GM19438 (cell line): ENCODE results near the gene SUGP1.

Experiments used
- ATAC-seq: cut with Tn5 transposase; IDR thresholded peaks from one replicate; pipeline ENCODE4 v1.9.1; 2021; ENCODE audit warnings: low read depth; ENCODE audit not compliant: unreplicated experiment

Gene SUGP1

DNA sequence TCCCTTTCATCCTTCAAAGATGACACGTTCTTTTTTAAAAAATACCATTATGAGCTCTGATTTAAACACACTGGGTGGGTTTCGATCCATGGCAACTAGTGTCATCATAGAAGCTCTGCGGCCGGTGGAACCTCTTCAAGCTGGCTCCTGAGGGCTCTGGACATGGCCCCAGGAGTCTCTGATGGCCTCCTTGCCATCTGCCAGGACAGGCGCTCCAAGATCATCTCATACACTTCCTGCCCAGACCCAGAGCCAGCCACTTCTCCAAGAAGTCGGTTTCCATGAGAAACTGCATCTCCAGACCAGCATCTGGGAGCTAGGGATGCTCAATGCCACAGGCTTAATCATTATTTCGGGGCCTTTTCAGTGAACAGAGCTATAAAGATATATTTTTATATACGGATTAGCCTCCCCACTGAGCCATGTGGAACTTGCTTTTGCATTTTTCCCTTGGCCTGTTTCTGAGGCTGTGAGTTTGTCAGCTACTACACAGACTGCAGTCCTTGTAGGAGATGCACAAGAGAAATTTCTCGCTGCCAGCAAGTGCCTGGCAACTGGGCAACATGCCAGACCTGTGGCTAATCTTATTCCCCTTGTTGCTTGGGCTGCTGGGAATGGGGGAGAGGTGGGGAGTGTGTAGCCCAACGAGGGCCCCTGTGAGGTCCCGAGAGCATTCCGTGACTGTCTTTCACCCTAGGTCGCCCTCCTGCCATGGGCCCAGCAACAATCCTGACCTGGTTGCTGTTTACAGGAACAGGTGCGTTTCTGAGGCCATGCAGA lies 15.9 kb downstream of the SUGP1 start:
- ATAC-seq = no peak

DNA sequence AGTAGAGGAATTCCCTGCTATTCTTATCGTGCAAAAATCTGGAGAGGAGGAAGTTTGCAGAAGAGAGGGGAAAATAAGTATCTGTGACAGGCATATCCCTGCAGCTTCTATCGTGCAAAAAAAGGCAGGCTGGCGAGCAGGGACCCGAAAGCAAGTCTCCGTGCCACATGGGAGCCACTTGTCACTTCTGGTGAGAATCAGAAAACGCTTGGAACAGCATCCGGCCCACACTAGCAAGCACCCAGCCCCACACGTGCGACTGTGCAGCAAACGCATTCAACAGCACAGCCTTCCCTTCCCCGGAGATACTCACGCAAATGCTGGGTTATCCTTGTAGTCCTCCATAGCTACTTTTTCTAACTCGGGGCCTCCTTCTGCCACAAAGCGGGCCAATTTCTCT lies 16.9 kb downstream of the SUGP1 start:
- no peak for ATAC-seq

DNA sequence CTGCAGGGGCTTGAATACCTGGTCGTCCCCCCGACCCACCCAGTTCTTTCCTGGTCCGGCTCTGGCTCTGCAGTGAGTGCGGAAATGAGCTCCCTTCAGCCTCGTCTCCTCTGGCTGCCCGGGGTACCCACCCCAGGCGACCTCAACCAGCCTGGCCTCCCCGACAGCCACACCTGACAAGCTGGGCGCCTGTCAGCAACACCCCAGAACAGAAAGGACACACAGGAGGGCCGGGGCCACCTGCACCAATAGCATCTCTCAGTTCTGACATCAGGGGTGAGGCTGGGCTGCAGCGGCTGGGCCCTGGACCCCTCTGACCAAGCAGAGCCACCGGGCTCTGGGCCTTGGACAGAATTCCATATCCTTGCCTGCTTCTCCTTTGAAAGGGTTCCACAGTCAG lies 19.7 kb downstream of the SUGP1 start:
- ATAC-seq = no peak

DNA sequence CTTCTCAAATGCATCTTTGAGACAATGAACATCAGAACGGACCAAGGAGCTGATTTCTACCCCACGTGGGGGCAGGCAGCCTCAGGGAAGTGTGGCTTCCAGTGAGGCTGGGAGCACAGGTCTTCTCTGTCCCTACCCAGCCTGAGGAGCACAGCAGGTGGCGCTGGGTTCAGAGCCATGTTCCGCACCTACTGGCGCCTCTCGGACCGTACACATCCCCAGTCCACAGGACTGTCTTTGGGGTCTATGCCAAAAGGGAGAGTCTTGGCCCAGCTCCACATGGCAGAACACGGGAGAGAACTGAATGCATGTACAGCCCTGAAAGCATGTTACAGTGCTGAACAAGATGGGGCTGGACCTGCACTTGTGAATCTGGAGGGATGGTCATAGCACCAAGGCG lies 22.6 kb downstream of the SUGP1 start:
- no peak for ATAC-seq

DNA sequence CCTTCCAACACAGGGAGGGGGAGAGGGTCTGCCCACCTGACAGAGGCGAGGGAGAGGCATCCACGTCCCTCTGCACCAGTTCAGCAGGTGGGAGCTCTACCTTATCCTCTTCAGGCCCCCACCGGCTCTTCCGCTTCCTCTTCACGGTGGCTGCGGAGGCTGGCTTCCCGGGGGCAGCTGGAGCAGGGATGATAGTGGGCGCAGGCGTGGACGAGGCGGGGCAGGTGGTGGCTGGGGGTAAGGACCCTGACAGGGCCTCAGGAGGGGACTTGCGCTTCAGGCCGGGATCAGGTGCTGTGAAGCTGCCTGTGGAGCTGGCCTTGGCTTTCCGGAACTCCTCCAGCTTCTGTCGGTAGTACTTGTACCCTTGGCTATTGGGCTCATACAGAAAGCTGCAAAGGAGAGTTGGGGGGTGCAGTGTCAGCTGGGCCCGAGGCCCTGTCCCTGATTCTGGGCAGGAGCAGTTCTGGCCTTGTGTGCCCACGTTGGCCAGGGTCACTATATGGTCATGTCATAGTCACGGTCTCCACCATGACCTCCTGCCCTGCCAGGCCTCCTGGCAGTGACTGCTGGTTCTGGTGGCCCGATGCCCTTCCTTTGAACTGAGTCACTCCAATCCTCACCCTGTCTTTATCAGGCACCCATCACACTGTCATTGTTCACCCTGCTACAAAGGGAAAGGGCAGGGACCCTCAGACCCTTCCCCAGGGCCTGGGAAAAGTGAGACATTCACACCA lies 23.2 kb downstream of the SUGP1 start:
- ATAC-seq = no peak

DNA sequence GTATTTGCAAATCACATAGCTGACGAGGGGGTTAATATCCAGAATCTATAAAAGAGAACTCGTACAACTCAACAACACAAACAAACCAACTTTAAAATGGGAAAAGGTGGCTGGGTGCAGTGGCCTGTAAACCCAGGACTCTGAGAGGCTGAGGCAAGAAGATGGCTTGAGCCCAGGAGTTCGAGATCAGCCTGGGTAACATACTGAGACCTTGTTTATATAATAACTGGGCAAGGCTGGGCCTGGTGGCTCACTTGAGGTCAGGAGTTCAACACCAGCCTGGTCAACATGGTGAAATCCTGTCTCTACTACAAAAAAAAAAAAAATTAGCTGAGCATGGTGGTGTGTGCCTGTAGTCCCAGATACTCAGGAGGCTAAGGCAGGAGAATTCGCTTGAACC lies 25.4 kb downstream of the SUGP1 start:
- no peak for ATAC-seq

DNA sequence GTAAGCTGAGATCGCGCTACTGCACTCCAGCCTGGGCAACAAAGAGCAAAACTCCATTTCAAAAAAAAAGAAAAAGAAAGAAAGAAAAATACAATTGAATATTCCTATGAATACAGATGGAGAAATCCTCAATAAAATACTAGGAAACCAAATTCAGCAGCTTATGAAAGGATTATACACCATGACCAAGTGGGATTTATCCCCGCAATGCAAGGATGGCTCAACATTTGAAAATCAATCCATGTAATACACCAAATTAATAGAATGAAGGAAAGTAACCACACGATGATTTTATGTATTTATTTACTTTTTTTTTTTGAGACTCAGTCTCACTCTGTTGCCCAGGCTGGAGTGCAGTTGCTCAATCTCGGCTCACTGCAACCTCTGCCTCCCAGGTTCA lies 27.7 kb downstream of the SUGP1 start:
- no peak for ATAC-seq

DNA sequence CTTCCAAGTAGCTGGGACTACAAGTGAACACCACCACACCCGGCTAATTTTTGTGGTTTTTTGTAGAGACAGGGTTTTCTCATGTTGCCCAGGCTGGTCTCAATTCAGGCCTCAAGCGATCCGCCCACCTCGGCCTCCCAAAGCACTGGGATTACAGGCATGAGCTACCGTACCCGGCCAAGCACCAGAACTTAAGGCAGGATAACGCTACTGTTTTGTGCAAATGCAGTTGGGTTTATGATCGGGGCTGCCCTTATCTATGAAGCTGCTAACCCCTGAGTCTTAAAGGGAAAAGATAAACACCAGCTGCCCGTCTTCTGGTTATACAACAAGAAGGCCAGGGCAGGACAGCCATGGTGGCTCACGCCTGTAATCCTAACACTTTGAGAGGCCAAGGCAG lies 34.6 kb downstream of the SUGP1 start:
- ATAC-seq = no peak

DNA sequence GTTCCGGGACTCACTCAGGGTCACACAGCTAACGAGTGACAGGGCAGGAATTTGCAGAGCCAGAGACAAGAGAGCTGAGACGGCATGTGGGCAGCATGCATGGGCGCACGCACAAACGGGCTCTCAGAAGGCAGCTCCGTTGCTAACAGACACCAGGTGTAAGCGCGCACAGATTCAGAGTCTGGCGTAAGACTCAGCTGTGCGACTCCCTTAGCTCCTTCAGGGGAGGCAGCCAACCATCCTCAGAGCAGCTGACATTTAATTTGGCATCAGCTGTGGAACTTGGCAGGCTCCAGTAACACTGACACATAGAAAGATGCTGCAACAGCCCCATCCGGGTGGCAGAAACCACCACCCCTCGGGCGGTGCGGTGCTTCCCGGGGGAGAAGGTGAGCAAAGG lies 39.7 kb downstream of the SUGP1 start:
- ATAC-seq = no peak

DNA sequence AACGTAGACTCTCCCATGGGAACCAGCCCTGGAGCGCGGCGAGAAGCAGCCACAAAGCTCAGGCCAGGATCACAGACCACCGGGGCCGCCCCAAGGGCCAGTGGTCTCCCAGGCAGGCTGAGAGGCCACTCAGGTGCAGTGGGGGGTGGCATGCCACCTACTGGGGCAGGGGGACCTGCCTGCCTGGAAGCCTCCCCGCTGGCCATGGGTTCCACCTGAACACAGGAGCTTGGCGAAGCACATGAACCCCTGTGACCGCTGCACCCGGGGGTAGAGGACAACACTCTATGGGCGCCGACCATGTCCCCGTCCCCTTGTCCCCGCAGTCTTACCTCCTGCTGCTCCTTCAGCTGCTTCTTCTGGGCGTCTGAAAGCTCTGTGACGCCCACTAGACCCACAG lies 40.5 kb downstream of the SUGP1 start:
- no peak for ATAC-seq

DNA sequence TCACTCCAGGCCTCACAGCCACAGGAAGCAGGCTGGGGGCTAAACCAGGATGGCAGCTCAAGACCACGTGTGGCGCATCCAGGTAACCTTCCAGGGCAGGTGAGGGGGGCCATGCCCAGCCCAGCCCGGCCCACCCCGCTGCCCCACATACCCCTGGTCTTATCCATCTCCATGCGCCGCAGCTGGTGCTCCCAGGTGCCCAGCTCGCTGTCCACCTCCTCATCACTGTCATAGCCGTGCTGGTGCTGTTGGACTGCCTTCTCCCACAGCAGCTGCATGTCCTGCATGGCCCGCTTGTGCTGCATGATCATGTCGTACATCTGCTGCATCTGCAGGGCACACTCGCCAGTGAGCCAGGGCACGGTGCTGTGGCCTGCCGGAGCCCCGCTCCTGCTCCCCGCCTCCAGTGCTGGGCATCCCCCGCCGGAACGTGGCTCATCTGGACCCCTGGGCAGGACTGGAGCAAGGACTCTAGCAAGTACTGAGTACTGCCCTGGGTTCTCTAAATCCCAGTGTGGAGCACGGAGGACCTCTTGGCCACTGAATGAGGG lies 41.2 kb downstream of the SUGP1 start:
- no peak for ATAC-seq

DNA sequence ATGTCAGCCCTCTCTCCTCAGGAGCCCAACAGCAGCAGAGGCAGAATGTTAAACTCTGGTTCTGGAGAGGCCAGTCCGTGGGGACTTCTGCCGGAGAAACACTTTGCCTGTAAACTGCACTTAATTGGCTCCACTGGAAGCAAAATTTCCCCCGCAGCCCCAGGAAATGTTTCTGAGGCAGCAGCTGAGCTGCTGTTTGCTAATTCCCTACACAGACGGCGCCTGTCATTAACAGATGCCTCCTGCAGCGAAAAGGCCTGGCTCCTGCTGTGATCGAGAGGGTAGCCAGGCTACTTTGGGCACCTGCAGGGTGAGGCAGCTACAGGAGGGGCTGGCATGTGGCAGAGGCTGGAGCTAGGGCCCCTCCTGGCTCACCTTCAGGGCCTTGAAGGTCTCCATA lies 42.0 kb downstream of the SUGP1 start:
- no peak for ATAC-seq

DNA sequence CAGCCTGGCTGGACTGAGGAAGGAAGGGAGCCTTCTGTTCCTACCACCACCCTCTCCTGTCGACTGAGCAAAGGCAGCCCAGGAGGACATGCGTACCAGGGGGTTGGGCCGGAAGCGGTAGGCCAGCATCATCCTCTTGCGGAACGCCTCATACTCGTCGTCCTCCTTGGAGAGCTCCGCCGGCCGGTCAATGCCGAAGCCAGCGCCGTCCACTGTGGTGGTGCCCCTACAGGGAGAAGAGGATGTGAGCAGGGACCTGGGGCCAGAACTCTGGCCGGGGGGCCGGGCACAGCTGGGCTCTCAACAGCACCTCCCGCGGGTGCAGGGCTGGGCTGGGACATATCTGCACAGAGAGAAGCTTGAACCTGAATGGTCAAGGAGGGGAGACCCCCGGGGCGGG lies 43.5 kb downstream of the SUGP1 start:
- no peak for ATAC-seq

DNA sequence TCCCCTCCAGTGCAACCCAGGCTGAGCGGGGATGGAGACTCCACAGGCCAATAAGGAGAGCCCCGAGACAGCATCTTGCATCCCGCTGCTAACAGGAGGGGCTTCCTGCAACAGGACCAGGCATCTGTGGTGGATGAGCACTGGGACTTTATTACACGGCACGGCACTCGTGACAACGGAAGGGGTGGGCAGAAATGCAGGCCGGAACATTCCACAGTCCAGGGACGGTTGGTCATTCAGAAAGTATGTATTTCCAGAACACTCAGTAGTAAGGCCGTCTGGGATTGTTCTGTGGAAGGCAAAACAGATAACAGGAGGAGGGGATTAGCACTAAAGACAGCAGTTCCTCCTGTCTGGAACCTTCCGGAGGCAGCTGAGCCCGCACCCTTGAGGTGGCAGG lies 43.9 kb downstream of the SUGP1 start:
- no peak for ATAC-seq

DNA sequence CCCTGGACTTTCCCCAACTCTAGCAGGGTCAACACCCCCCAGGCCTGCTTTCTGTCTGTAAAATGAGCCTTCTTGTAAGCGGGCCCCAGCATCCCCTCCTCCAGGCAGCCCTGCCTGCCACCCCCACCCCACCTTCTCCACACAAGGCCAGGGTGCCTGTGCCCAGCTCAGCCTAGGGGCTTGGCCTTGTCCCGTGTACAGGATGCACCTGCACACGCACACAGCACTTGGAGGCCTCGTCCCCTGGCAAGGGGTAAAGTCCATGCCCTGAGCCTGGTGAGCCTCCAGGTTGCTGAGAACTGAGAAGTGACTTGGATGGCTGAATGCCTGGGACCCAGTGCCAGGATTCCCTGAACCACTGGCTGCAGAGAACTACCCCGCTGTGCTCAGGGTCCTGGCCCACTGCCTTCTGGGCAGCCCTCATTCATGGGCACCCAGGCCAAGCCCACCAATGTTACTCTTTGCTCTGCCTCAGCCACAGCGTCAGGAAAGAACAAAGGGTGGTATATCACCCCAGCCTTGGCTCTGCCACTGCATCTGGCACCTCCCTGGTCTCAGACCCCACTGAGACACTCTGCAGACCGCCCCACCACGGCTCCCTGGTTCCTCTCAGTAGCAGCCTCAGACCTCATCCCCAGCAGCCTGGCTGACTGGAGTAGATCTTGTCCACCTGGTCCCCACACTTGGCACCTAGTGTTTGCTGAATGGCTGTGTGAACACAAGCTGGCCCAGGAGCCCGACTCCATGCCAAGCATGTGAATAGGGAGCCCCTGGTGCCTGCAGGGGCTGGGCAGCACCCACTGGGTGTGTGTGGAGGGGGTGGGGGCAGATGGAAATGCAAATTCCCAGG lies 45.4 kb downstream of the SUGP1 start:
- no peak for ATAC-seq

DNA sequence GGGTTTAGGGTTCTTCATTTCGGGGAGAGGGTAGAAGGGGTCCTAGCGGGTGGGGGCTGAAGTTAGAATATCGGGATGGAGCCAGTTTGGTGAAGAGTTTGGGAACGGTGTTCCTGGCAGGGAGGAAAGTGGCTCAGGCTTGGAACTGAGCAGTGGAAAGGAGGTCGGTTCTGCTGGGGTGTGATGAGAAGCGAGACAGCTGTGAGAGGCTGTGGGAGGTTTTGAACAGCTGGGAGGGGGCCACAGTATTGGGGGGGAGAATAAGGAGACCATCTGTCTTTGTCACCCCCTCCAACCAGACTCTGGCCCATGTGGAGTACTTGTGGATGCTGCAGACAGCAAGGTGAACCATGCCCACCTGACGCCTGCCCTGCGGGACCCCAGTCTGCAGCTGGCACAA lies 46.2 kb downstream of the SUGP1 start:
- no peak for ATAC-seq

DNA sequence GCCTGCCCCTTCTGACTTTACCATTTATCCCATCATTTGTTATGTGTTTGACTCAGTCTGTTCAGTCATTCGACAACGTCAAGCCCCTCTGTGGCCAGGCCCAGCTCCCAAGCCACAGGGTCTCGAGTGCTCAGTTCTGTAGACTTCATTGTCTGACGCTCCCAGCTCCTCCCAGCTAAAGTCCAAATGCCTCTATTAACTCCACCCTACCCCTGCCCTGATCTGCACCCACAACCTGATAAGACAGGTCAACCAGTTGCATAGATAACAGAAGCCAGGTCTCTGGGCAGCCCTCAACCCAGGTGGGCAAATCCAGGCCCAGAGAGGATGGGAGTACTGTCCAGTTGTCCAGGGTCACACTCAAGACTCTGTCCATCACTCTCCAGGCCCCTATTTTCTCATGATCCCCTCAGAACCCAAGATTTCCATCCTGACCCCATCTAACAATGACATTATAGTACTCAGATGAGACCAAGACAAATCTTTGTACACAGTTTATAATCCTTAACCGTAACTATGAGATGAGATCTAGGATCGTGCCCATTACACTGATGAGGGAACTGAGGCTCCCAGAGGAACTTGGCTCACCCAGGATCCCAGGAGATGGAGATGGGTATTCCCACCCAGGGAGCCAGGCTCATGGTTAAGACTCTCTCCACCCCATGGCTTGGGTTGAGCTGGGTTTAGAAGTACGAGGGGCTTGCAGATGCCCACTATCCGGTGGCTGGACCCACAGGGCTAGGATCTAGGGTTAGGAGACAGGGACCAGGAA lies 48.3 kb downstream of the SUGP1 start:
- no peak for ATAC-seq

DNA sequence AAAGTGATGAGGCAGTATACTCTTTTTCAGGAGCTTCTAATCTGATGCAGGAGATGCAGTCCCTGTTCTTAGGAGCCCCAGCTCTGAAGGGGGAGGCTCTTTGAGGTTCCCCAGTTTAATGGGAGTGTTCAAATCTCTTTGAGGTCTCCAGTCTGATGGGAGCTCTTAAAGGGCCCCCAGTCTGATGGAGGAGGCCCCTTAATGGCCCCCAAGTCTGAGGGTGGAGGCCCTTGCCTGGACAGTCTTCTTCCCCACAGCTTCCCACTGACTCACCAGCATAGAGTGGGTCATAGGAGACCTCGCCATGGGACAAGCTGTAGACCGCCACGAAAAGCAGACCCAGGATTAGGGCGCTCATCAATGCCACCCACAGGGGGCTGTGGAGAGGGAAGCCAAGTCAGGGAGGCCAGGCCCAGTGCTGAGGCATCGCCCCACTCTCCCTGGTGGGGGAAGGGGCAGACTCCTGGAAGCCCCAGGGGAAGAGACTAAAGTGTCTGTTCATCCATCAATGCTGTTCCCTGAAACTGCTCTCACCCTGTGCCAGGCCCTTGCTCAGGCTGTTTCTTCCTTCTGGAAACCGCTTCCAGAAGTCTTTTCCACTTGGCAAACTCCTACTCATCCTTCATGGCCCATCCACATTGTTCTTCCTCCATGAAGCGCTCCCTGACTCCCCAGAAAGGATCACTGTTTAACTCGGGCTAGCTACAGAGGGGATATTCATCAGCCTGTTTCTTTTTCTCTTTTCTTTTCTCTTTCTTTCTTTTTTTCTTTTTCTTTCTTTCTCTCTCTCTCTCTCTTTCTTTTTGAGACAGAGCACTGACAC lies 49.3 kb downstream of the SUGP1 start:
- ATAC-seq = no peak

DNA sequence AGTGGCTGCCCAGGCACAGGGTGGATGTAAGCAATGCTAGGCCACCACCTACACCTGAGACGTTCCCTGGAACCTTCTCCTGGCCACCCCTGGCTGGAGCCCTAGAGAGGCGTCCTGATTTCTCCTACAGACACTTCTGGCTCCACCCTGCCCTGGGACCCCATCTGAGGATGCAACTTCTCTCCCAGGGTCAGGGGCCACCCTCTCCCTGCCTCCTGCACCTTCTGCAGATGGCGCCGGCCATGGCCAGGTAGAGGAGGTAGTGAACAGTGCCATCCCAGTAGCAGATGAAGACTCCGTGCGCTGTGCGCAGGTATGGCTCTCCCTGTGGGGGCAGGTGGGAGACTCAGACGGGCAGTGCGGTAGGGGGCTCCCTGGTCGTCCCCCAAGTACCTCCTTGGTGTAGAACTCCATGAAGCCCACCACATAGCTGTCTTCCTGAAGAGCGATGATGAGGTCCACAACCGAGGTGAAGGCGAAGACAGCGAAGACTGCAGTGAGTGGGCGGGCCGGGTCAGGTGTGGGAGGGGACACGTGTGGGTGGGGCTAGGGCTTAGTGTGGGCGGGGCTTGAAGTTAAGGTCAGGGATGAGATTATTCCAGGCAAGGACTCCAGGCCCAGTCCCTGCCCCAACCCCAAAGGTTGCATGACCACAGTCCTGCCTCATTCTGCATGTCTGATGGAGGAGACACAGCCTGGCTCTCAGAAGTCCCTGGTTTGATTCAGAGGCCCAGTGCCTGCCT lies 50.2 kb downstream of the SUGP1 start:
- ATAC-seq = no peak
